ENCODE measurements around the gene PPRC1. TPM values are rescaled to one million over a fixed set of nuclear protein-coding genes. Genes with fewer than 3 reads are reported as not detected.

Gene PPRC1
- total and polyA plus RNA-seq, 7 donors, result 4.2 to 39.9 (median 12.5) TPM

DNA sequence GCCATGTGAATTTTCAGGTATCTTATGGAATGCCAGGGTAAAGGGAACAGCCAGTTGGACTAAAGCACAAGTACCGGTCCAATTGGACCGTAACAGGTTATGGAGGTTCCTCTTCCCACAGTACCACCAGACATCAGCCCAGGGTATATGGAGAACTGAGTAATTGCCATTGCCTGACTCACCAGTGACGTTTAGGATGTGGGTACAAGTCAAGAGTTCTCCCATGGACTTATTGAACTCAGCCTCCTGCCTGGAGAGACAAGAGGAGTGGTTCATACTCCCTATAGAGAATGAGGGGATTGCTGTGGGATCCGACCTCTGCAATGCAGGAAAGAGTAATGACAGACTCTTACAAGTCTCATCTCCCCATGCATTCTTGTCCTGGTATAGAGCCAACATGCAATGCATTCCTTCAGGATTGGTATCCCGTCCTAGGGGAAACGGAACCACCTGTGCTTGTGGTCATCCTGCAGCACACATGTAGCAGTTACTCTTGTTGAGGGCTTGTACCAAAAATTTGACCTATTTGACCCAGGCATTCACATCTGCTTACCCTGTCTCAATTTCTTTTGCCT lies 62.5 kb downstream of the PPRC1 start:
- no peaks in the 10 kb centered on the region for H3K4me1 ChIP-seq
- H3K36me3 ChIP-seq, result no peaks in the 10 kb centered on the region
- 87% methylated on average over 6 of the region's 6 CpGs for WGBS, 2 donors
- no peak overlapping the region for H3K4me3 ChIP-seq
- intact Hi-C loops (cut with DNase I), result no loop called here
- no peaks in the 10 kb centered on the region for H3K9me3 ChIP-seq
- no peaks in the 10 kb centered on the region for H3K27me3 ChIP-seq
- H3K27ac ChIP-seq, result no peak overlapping the region
- DNase-seq, result no peak
- no peak for TF ChIP-seq CTCF (IDR thresholded peaks at IDR 0.05)
- no peak for TF ChIP-seq POLR2A (IDR thresholded peaks at IDR 0.05)
- TF ChIP-seq POLR2AphosphoS5 (IDR thresholded peaks at IDR 0.05), result no peak
- TF ChIP-seq EP300 (IDR thresholded peaks at IDR 0.05), result no peak

DNA sequence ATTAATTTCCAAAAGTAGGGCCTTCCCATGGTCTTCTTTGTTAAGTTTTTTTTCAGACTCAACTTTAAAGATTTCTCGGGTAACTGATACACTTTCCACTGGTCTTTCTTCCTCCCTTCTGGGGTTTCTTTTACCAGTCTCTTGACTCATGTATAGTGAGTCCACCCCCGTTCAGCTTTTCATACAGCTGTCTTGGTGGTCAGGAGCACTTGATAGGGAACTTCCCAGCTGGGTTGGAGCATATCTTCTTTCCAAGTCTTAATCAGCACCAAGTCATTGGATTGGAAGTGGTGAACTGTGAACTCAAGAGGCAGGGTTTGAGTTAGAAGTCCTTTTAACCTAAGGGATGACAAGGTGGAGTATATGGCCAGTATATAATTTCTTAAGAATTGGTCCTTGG lies 64.1 kb downstream of the PPRC1 start:
- H3K27me3 ChIP-seq, result peaks cover 0 to 4% (median 0%) of the 10 kb centered on the region in 3 donors
- H3K4me1 ChIP-seq, result no peaks in the 10 kb centered on the region
- no peaks in the 10 kb centered on the region for H3K9me3 ChIP-seq
- H3K36me3 ChIP-seq, result no peaks in the 10 kb centered on the region
- DNase-seq, result no peak
- H3K4me3 ChIP-seq, result no peak overlapping the region
- intact Hi-C loops (cut with DNase I), result no loop called here
- H3K27ac ChIP-seq, result no peak overlapping the region
- WGBS, 2 donors, result 75 to 90% methylated on average over 2 of the region's 2 CpGs
- TF ChIP-seq POLR2AphosphoS5 (IDR thresholded peaks at IDR 0.05) (no peak), CTCF (IDR thresholded peaks at IDR 0.05) (no peak), EP300 (IDR thresholded peaks at IDR 0.05) (no peak), POLR2A (IDR thresholded peaks at IDR 0.05) (no peak)

DNA sequence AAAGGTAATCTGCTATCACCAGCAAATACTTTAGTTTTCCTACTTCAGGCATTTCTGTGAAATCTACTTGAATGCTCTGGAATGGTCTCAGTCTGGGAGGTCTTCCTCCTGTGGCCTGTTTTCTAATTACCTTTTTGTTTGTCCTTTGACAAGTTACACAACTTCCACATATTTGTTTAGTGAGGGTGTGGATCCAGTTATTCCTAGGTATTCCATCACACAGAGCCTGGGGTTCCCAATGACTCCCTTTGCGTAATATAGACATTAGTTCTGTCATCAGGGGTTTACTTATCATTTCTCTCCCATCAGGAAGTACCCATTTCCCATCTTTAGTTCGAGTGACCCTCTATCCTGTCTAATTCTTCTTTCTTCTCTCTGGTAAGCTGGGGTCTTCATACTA lies 65.2 kb downstream of the PPRC1 start:
- Histone ChIP-seq H3K27ac (no peak overlapping the region), H3K4me1 (no peaks in the 10 kb centered on the region), H3K4me3 (no peak overlapping the region), H3K36me3 (no peaks in the 10 kb centered on the region), H3K9me3 (no peaks in the 10 kb centered on the region), H3K27me3 (peaks cover 0 to 4% (median 0%) of the 10 kb centered on the region in 3 donors)
- TF ChIP-seq EP300 (IDR thresholded peaks at IDR 0.05) (no peak), POLR2AphosphoS5 (IDR thresholded peaks at IDR 0.05) (no peak), CTCF (IDR thresholded peaks at IDR 0.05) (no peak), POLR2A (IDR thresholded peaks at IDR 0.05) (no peak)
- intact Hi-C loops (cut with DNase I), result no loop called here
- 36 to 62% methylated on average over 2 of the region's 2 CpGs for WGBS, 2 donors
- DNase-seq, result no peak

Small RNA genes lying within 50 kb of the gene (small RNA-seq; reads per million reads assigned to genes)
- gene AL500527.1 (0 reads per million in 3 donors), gene AL500527.2 (0 reads per million in 3 donors)

Other genes starting within 250 kb of the PPRC1 start
- 10 to 100 TPM; 18.5 to 23.2 (median 21.0) TPM for gene ARMH3, start 76.9 kb upstream of the PPRC1 start, total RNA-seq
- 10 to 100 TPM; 17.4 to 22.8 (median 18.5) TPM for gene ARMH3, start 76.9 kb upstream of the PPRC1 start, polyA plus RNA-seq
- gene HPS6, start 67.7 kb upstream of the PPRC1 start, total RNA-seq, result 10 to 100 TPM; 12.5 to 18.9 (median 17.2) TPM
- 10 to 100 TPM in 2 of 3 donors, 1 to 10 TPM in 1; 9.0 to 13.4 (median 11.6) TPM for gene HPS6, start 67.7 kb upstream of the PPRC1 start, polyA plus RNA-seq
- gene LDB1, start 12.7 kb upstream of the PPRC1 start, total RNA-seq, result 10 to 100 TPM; 62.1 to 88.4 (median 76.4) TPM
- 10 to 100 TPM; 10.4 to 34.0 (median 15.6) TPM for gene LDB1, start 12.7 kb upstream of the PPRC1 start, polyA plus RNA-seq
- 10 to 100 TPM; 30.2 to 50.0 (median 44.8) TPM for gene NOLC1, start 19.3 kb downstream of the PPRC1 start, total RNA-seq
- gene NOLC1, start 19.3 kb downstream of the PPRC1 start, polyA plus RNA-seq, result 10 to 100 TPM; 14.4 to 51.4 (median 20.1) TPM
- gene ELOVL3, start 93.3 kb downstream of the PPRC1 start, total RNA-seq, result under 1 TPM in 1 of 4 donors, not detected in 3; 0.71 TPM
- gene ELOVL3, start 93.3 kb downstream of the PPRC1 start, polyA plus RNA-seq, result under 1 TPM in 1 of 3 donors, not detected in 2; 0.45 TPM
- gene PITX3, start 108.5 kb downstream of the PPRC1 start, total RNA-seq, result not detected
- gene PITX3, start 108.5 kb downstream of the PPRC1 start, polyA plus RNA-seq, result not detected
- gene GBF1, start 112.5 kb downstream of the PPRC1 start, total RNA-seq, result 10 to 100 TPM; 18.1 to 38.2 (median 21.4) TPM
- 10 to 100 TPM in 2 of 3 donors, 1 to 10 TPM in 1; 8.4 to 28.7 (median 14.8) TPM for gene GBF1, start 112.5 kb downstream of the PPRC1 start, polyA plus RNA-seq

All from sigmoid colon (tissue), 7 donors.